Neuronal stem cell (in vitro differentiated cells): ENCODE results near the gene GLUL.

Experiments
- DNase-seq: peaks from one replicate; pipeline ENCODE4 v3.0.0-alpha.2; 2013; ENCODE audit warnings: low spot score
- H2AFZ ChIP-seq: one replicate; pipeline ENCODE4 v1.6.1; 2013; ENCODE audit warnings: mild to moderate bottlenecking, low read length, inconsistent platforms
- H2AK5ac ChIP-seq: 2 replicates; pipeline ENCODE4 v1.6.1; 2013; ENCODE audit warnings: low read depth, mild to moderate bottlenecking, inconsistent platforms, low read length, moderate library complexity, mixed read lengths
- H2BK120ac ChIP-seq: 2 replicates; pipeline ENCODE4 v1.6.1; 2013; ENCODE audit warnings: low read depth, mild to moderate bottlenecking, inconsistent platforms, low read length, moderate library complexity, mixed read lengths
- H2BK12ac ChIP-seq: one replicate; pipeline ENCODE4 v1.6.1; 2013; ENCODE audit warnings: low read length, inconsistent platforms
- H2BK15ac ChIP-seq: 2 replicates; pipeline ENCODE4 v1.6.1; 2013; ENCODE audit warnings: mild to moderate bottlenecking, low read length, inconsistent platforms, mixed read lengths
- H2BK5ac ChIP-seq: one replicate; pipeline ENCODE4 v1.6.1; 2013; ENCODE audit warnings: inconsistent platforms, mild to moderate bottlenecking, low read length, moderate library complexity
- H3K14ac ChIP-seq: one replicate; pipeline ENCODE4 v1.6.1; 2013; ENCODE audit warnings: low read length, inconsistent platforms
- H3K18ac ChIP-seq: 2 replicates; pipeline ENCODE4 v1.6.1; 2013; ENCODE audit warnings: low read length, inconsistent platforms
- H3K23ac ChIP-seq: 2 replicates; pipeline ENCODE4 v1.6.1; 2013; ENCODE audit warnings: low read depth, mild to moderate bottlenecking, mixed read lengths, low read length, inconsistent platforms; ENCODE audit not compliant: poor library complexity
- H3K27ac ChIP-seq: replicated peaks from 3 replicates; pipeline ENCODE4 v1.5.1; 2013; ENCODE audit warnings: low read length, inconsistent platforms
- H3K27me3 ChIP-seq, 3 experiments: 2 replicates each; pipeline ENCODE4 v1.6.1; 2013; ENCODE audit warnings: low read length in 3 of 3, mild to moderate bottlenecking in 2 of 3, inconsistent platforms in 1 of 3, low read depth in 1 of 3, mixed read lengths in 1 of 3, moderate library complexity in 1 of 3; ENCODE audit not compliant: control insufficient read depth in 3 of 3, insufficient read depth in 3 of 3
- H3K36me3 ChIP-seq, 2 donors: replicated peaks in 1 of 2; 2 replicates each; pipeline ENCODE4 v1.6.1; 2013; ENCODE audit warnings: low read length in 2 of 2; ENCODE audit not compliant: control insufficient read depth in 2 of 2, insufficient read depth in 2 of 2
- H3K4ac ChIP-seq: 2 replicates; pipeline ENCODE4 v1.6.1; 2013; ENCODE audit warnings: inconsistent platforms, mild to moderate bottlenecking, low read length, moderate library complexity
- H3K4me1 ChIP-seq, 2 donors: 1 replicate in 1 of 2; 2 replicates in 1 of 2; pipeline ENCODE4 v1.6.1; 2013; ENCODE audit warnings: low read length in 2 of 2, low read depth in 1 of 2; ENCODE audit not compliant: control insufficient read depth in 2 of 2, insufficient read depth in 1 of 2
- H3K4me2 ChIP-seq: one replicate; pipeline ENCODE4 v1.6.1; 2013; ENCODE audit warnings: mild to moderate bottlenecking, low read length, inconsistent platforms; ENCODE audit not compliant: insufficient read depth, poor library complexity, severe bottlenecking
- H3K4me3 ChIP-seq, 2 donors: 2 replicates each; pipeline ENCODE4 v1.5.1; 2013; ENCODE audit warnings: low read length in 2 of 2, mild to moderate bottlenecking in 2 of 2, inconsistent platforms in 1 of 2, moderate library complexity in 1 of 2
- H3K79me1 ChIP-seq: one replicate; pipeline ENCODE4 v1.6.1; 2013; ENCODE audit warnings: low read depth, mild to moderate bottlenecking, inconsistent platforms, low read length, moderate library complexity
- H3K9ac ChIP-seq: one replicate; pipeline ENCODE4 v1.6.1; 2013; ENCODE audit warnings: mild to moderate bottlenecking, low read depth, low read length, inconsistent platforms; ENCODE audit not compliant: poor library complexity
- H3K9me3 ChIP-seq, 2 donors: replicated peaks in 1 of 2; 2 replicates each; pipeline versions ENCODE3 to v1.6.1; 2013; ENCODE audit warnings: low read length in 2 of 2, mild to moderate bottlenecking in 2 of 2, inconsistent platforms in 1 of 2, low read depth in 1 of 2, mixed read lengths in 1 of 2, moderate library complexity in 1 of 2; ENCODE audit not compliant: control insufficient read depth in 2 of 2, insufficient read depth in 1 of 2
- H4K8ac ChIP-seq: one replicate; pipeline ENCODE4 v1.6.1; 2013; ENCODE audit warnings: low read depth, mild to moderate bottlenecking, inconsistent platforms, low read length, moderate library complexity
- H4K91ac ChIP-seq: one replicate; pipeline ENCODE4 v1.6.1; 2013; ENCODE audit warnings: low read length, low read depth, mild to moderate bottlenecking, inconsistent platforms; ENCODE audit not compliant: poor library complexity
- WGBS, 2 donors: extraction: QIAGEN DNeasy Blood & Tissue Kit; methylation state at CpG; one replicate each; pipeline ENCODE4 v1.1.7; 2013; ENCODE audit warnings: missing lambda C conversion rate in 2 of 2, mixed read lengths in 1 of 2; ENCODE audit not compliant: insufficient read length in 2 of 2, insufficient replicate concordance in 1 of 2; ENCODE audit errors: extremely low coverage in 2 of 2; 5-methylcytosine and 5-hydroxymethylcytosine counted together

The GLUL gene

GRCh38 chr1:182404781-182405180 is 13.2 kb upstream of the GLUL start:
- Histone ChIP-seq H2BK15ac (no peak overlapping the region), H3K4me3 (no peak overlapping the region), H3K9ac (no peak overlapping the region), H3K23ac (no peak overlapping the region), H4K8ac (no peak overlapping the region), H2AFZ (no peak overlapping the region), H3K14ac (no peak overlapping the region), H2BK120ac (no peak overlapping the region), H3K36me3 (no peaks in the 10 kb centered on the region), H3K79me1 (no peaks in the 10 kb centered on the region), H3K27me3 (peaks cover 0 to 24% (median 0%) of the 10 kb centered on the region in 3 experiments), H2BK5ac (no peak overlapping the region), H3K18ac (no peak overlapping the region), H3K4ac (no peak overlapping the region), H3K4me1 (peaks cover 0 to 2% of the 10 kb centered on the region in 2 donors), H3K27ac (no peak overlapping the region), H2AK5ac (no peak overlapping the region), H3K9me3 (peaks cover 0 to 3% of the 10 kb centered on the region in 2 donors), H2BK12ac (no peak overlapping the region), H3K4me2 (no peak overlapping the region), H4K91ac (no peak overlapping the region)
- no peak for DNase-seq
- WGBS, 2 donors, result no CpG with 5 or more reads among the region's 1 CpG

GRCh38 chr1:182400567-182400966 is 9.0 kb upstream of the GLUL start, which contains the start of gene TEDDM1:
TSS of gene TEDDM1 (minus strand) at chr1:182400667. CDS start at chr1:182400485, 182 bp downstream.
- no peak within 1 kb of the TSS for H4K8ac ChIP-seq
- no peak within 1 kb of the TSS for H3K4me2 ChIP-seq
- H2AK5ac ChIP-seq, result no peak within 1 kb of the TSS
- no peak within 1 kb of the TSS for H4K91ac ChIP-seq
- peaks cover 2% of the 10 kb centered on the region in 2 donors for H3K4me1 ChIP-seq
- H2AFZ ChIP-seq, result no peak within 1 kb of the TSS
- H2BK120ac ChIP-seq, result no peak within 1 kb of the TSS
- H2BK5ac ChIP-seq, result no peak within 1 kb of the TSS
- H2BK12ac ChIP-seq, result no peak within 1 kb of the TSS
- H3K9me3 ChIP-seq, result peaks cover 0 to 3% of the 10 kb centered on the region in 2 donors
- no CpG with 5 or more reads among the region's 4 CpGs for WGBS, 2 donors
- peak within 1 kb of the TSS; percentile 54 for H3K18ac ChIP-seq
- no peak within 1 kb of the TSS for H3K4ac ChIP-seq
- H2BK15ac ChIP-seq, result no peak within 1 kb of the TSS
- H3K27me3 ChIP-seq, result peaks cover 0 to 11% (median 0%) of the 10 kb centered on the region in 3 experiments
- peak within 1 kb of the TSS; percentile 43 for H3K23ac ChIP-seq
- no peaks in the 10 kb centered on the region for H3K36me3 ChIP-seq
- H3K79me1 ChIP-seq, result no peaks in the 10 kb centered on the region
- no peak within 1 kb of the TSS for H3K14ac ChIP-seq
- H3K9ac ChIP-seq, result no peak within 1 kb of the TSS
- no peak for DNase-seq
- no peak within 1 kb of the TSS for H3K27ac ChIP-seq
- no peak within 1 kb of the TSS for H3K4me3 ChIP-seq

- H3K23ac ChIP-seq, result no peak overlapping the region
- no peak overlapping the region for H2BK5ac ChIP-seq
- H2BK120ac ChIP-seq, result no peak overlapping the region
- H3K4me2 ChIP-seq, result no peak overlapping the region
- H3K18ac ChIP-seq, result no peak overlapping the region
- peaks cover 0 to 7% (median 0%) of the 10 kb centered on the region in 3 experiments for H3K27me3 ChIP-seq
- H4K91ac ChIP-seq, result no peak overlapping the region
- H3K4me3 ChIP-seq, result no peak overlapping the region
- no peak overlapping the region for H2AFZ ChIP-seq
- H3K27ac ChIP-seq, result no peak overlapping the region
- no peak overlapping the region for H2BK15ac ChIP-seq
- no peak overlapping the region for H3K9ac ChIP-seq
- no peaks in the 10 kb centered on the region for H3K79me1 ChIP-seq
- H4K8ac ChIP-seq, result no peak overlapping the region
- DNase-seq, result no peak
- H3K14ac ChIP-seq, result no peak overlapping the region
- no peaks in the 10 kb centered on the region for H3K36me3 ChIP-seq
- WGBS, 2 donors, result no CpG with 5 or more reads among the region's 8 CpGs
- no peaks in the 10 kb centered on the region for H3K9me3 ChIP-seq
- H3K4me1 ChIP-seq, result peaks cover 5% of the 10 kb centered on the region in 2 donors
- H2AK5ac ChIP-seq, result no peak overlapping the region
- no peak overlapping the region for H3K4ac ChIP-seq
- no peak overlapping the region for H2BK12ac ChIP-seq
These were observed 6.2 kb upstream of the GLUL start for GRCh38 chr1:182397653-182398393.

GRCh38 chr1:182395906-182396305 is 4.3 kb upstream of the GLUL start:
- Histone ChIP-seq H2BK12ac (no peak overlapping the region), H4K8ac (no peak overlapping the region), H3K4me3 (no peak overlapping the region), H3K4me2 (no peak overlapping the region), H3K9ac (no peak overlapping the region), H2BK5ac (no peak overlapping the region), H3K18ac (no peak overlapping the region), H3K27ac (no peak overlapping the region), H3K23ac (no peak overlapping the region), H3K4ac (no peak overlapping the region), H2BK120ac (no peak overlapping the region), H4K91ac (no peak overlapping the region), H3K9me3 (no peaks in the 10 kb centered on the region), H3K4me1 (peaks cover 5% of the 10 kb centered on the region in 2 donors), H3K36me3 (no peaks in the 10 kb centered on the region), H3K79me1 (no peaks in the 10 kb centered on the region), H2BK15ac (no peak overlapping the region), H3K14ac (no peak overlapping the region), H3K27me3 (peaks cover 0 to 7% (median 0%) of the 10 kb centered on the region in 3 experiments), H2AK5ac (no peak overlapping the region), H2AFZ (no peak overlapping the region)
- no peak for DNase-seq
- no CpG with 5 or more reads among the region's 3 CpGs for WGBS, 2 donors
